Gastroesophageal sphincter (tissue), 3 donors: ENCODE data around the gene SLC25A1.

Experiments
- POLR2A ChIP-seq, 2 donors: fragments of 450-650 bp; IDR thresholded peaks; one replicate each; pipeline ENCODE4 v1.6.1; 2017; ENCODE audit warnings: antibody characterized with exemption in 2 of 2, mild to moderate bottlenecking in 2 of 2, moderate library complexity in 1 of 2
- TF ChIP-seq, protein P1 (sequence below), 4 experiments: fragments of 200-600 bp in 2 of 4; fragments of 450-650 bp in 2 of 4; sonication (generic) in 1 of 4; IDR thresholded peaks; one replicate each; pipeline ENCODE4 v1.5.1; 2017 to 2019; ENCODE audit warnings: antibody characterized with exemption in 4 of 4, mild to moderate bottlenecking in 2 of 4, moderate library complexity in 2 of 4

DNA sequence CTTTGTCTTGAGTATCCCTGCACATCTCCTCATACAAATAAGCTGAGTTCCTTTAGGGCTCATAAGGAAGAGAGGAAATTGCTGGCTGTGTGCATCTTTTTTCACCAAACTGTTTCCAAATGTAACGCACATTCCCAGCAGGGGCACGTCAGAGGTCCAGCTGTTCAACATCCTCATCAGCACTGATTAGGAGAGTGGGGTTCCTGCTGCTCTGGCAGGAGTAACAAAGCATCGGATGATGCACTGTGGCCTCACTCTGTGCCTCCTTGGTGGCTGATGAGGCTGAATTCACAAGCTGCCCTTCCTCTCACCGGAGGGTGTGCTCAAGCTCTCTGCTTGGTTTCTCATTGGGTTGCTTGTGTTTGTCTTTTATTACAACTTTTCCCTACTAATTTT lies 35.5 kb upstream of the SLC25A1 start:
- no peak for TF ChIP-seq POLR2A (IDR thresholded peaks at IDR 0.05)
- TF ChIP-seq, protein P1, sequence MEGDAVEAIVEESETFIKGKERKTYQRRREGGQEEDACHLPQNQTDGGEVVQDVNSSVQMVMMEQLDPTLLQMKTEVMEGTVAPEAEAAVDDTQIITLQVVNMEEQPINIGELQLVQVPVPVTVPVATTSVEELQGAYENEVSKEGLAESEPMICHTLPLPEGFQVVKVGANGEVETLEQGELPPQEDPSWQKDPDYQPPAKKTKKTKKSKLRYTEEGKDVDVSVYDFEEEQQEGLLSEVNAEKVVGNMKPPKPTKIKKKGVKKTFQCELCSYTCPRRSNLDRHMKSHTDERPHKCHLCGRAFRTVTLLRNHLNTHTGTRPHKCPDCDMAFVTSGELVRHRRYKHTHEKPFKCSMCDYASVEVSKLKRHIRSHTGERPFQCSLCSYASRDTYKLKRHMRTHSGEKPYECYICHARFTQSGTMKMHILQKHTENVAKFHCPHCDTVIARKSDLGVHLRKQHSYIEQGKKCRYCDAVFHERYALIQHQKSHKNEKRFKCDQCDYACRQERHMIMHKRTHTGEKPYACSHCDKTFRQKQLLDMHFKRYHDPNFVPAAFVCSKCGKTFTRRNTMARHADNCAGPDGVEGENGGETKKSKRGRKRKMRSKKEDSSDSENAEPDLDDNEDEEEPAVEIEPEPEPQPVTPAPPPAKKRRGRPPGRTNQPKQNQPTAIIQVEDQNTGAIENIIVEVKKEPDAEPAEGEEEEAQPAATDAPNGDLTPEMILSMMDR (IDR thresholded peaks at IDR 0.05) = no peak
